GM15510 (cell line): Measurements from ENCODE around the gene PDSS2.

Source experiments
- POLR2A ChIP-seq: IDR thresholded peaks from 3 replicates; pipeline ENCODE4 v1.6.1; 2011; ENCODE audit warnings: borderline replicate concordance; ENCODE audit not compliant: insufficient read length; ENCODE audit errors: extremely low read depth

PDSS2 gene

GRCh38 chr6:107246972-107247615, 212.3 kb downstream of the PDSS2 start:
- TF ChIP-seq POLR2A: no peak

GRCh38 chr6:107246249-107246971, 213.0 kb downstream of the PDSS2 start:
- no peak for TF ChIP-seq POLR2A

GRCh38 chr6:107244742-107245480, 214.5 kb downstream of the PDSS2 start:
- TF ChIP-seq POLR2A: no peak

GRCh38 chr6:107244082-107244741, 215.2 kb downstream of the PDSS2 start:
- TF ChIP-seq POLR2A: no peak

GRCh38 chr6:107243471-107243870, 215.9 kb downstream of the PDSS2 start:
- no peak for TF ChIP-seq POLR2A

- no peak for TF ChIP-seq POLR2A
Measured at GRCh38 chr6:107237992-107238660, 221.2 kb downstream of the PDSS2 start.

GRCh38 chr6:107235511-107235910, 223.9 kb downstream of the PDSS2 start:
- TF ChIP-seq POLR2A: no peak

GRCh38 chr6:107235007-107235406, 224.4 kb downstream of the PDSS2 start:
- no peak for TF ChIP-seq POLR2A

- TF ChIP-seq POLR2A: no peak
Measured at GRCh38 chr6:107231243-107231642, 228.1 kb downstream of the PDSS2 start.

GRCh38 chr6:107230448-107230847, 228.9 kb downstream of the PDSS2 start:
- no peak for TF ChIP-seq POLR2A

GRCh38 chr6:107230024-107230423, 229.3 kb downstream of the PDSS2 start:
- no peak for TF ChIP-seq POLR2A

GRCh38 chr6:107228754-107229153, 230.6 kb downstream of the PDSS2 start:
- TF ChIP-seq POLR2A: no peak

GRCh38 chr6:107221519-107221918, 237.8 kb downstream of the PDSS2 start:
- no peak for TF ChIP-seq POLR2A

- no peak for TF ChIP-seq POLR2A
Measured at GRCh38 chr6:107219851-107220250, 239.5 kb downstream of the PDSS2 start.
